ENCODE data around the gene ADIG.

GRCh38 chr20:38573413-38573812, 7.6 kb upstream of the ADIG start:
- TF ChIP-seq POLR2A (IDR thresholded peaks at IDR 0.05; ENCODE audit: low read length) = no peak
- no peak for TF ChIP-seq GATA1 (IDR thresholded peaks at IDR 0.05; ENCODE audit: low read depth, low read length)

All from erythroblast (primary cell).